Lung (tissue), 12 donors: Measurements from ENCODE around the gene SLC16A4. TPM values are rescaled to one million over a fixed set of nuclear protein-coding genes. Genes with fewer than 3 reads are reported as not detected.
A peak's percentile ranks its signal among the peaks of the same experiment; 100 is the strongest.

Experiments used
- ATAC-seq: fragments of 200-7000 bp; cut with Tn5 transposase; one replicate; pipeline ENCODE4 v1.9.1; 2020; ENCODE audit warnings: moderate number of reproducible peaks; ENCODE audit not compliant: insufficient read depth, low FRiP score
- DNase-seq, 3 donors: peaks; one replicate each; pipeline ENCODE4 v3.0.0-alpha.2; 2013 to 2017
- H3K27ac ChIP-seq, 2 donors: one replicate each; pipeline ENCODE4 v1.5.1; 2013; ENCODE audit warnings: mild to moderate bottlenecking in 2 of 2, moderate library complexity in 2 of 2, control low read depth in 1 of 2, inconsistent platforms in 1 of 2, low read depth in 1 of 2, low read length in 1 of 2
- H3K27me3 ChIP-seq, 3 donors: one replicate each; pipeline ENCODE4 v1.5.1; 2013; ENCODE audit warnings: low read length in 2 of 3; ENCODE audit not compliant: control insufficient read depth in 3 of 3, insufficient read depth in 3 of 3
- H3K36me3 ChIP-seq, 4 donors: one replicate each; pipeline ENCODE4 v1.5.1; 2013; ENCODE audit warnings: low read length in 4 of 4, mild to moderate bottlenecking in 1 of 4, moderate library complexity in 1 of 4; ENCODE audit not compliant: control insufficient read depth in 4 of 4, insufficient read depth in 4 of 4
- H3K4me1 ChIP-seq, 5 donors: one replicate each; pipeline ENCODE4 v1.5.1; 2013; ENCODE audit warnings: low read length in 5 of 5, mild to moderate bottlenecking in 2 of 5, moderate library complexity in 1 of 5; ENCODE audit not compliant: control insufficient read depth in 5 of 5, insufficient read depth in 5 of 5
- H3K4me3 ChIP-seq: one replicate; pipeline ENCODE4 v1.5.1; 2013; ENCODE audit warnings: mild to moderate bottlenecking, control low read depth, moderate library complexity
- H3K9ac ChIP-seq, 2 donors: one replicate each; pipeline ENCODE4 v1.5.1; 2013; ENCODE audit warnings: low read length in 2 of 2, control low read depth in 1 of 2; ENCODE audit not compliant: insufficient read depth in 1 of 2
- H3K9me3 ChIP-seq, 4 donors: one replicate each; pipeline ENCODE4 v1.5.1; 2013; ENCODE audit warnings: low read length in 3 of 4, mild to moderate bottlenecking in 1 of 4, moderate library complexity in 1 of 4; ENCODE audit not compliant: control insufficient read depth in 4 of 4, insufficient read depth in 3 of 4
- WGBS, 2 donors: extraction: QIAGEN DNeasy Blood & Tissue Kit; methylation state at CpG; one replicate each; pipeline ENCODE4 v1.1.7; 2013; 5-methylcytosine and 5-hydroxymethylcytosine counted together
- polyA plus RNA-seq, 2 donors: library from polyadenylated mRNA; stranded (reverse); fragments of 200-250 nt; gene quantifications; one replicate each; pipeline ENCODE4 v1.2.1, GENCODE V29; 2013
- total RNA-seq, 2 donors: library from RNA; depleted of rRNA in 1 of 2; stranded (reverse); fragments of >200 nt in 1 of 2; gene quantifications; one replicate each; pipeline ENCODE4 v1.2.1, GENCODE V29; 2014 to 2021
- TF ChIP-seq, protein P1 (sequence below): IDR thresholded peaks from 2 replicates; pipeline ENCODE4 v1.5.1; 2012; ENCODE audit warnings: mild to moderate bottlenecking; ENCODE audit errors: control extremely low read depth, extremely low read depth
- donor health status: control.
- donor health status: control.
- donor health status: Bipolar disorder and iron deficiency.
- donor health status: healthy.
- donor health status: DM: yes; HTN: yes; CAD: no.

The SLC16A4 gene
- total and polyA plus RNA-seq, 4 donors = 4.6 to 12.0 (median 7.7) TPM

DNA sequence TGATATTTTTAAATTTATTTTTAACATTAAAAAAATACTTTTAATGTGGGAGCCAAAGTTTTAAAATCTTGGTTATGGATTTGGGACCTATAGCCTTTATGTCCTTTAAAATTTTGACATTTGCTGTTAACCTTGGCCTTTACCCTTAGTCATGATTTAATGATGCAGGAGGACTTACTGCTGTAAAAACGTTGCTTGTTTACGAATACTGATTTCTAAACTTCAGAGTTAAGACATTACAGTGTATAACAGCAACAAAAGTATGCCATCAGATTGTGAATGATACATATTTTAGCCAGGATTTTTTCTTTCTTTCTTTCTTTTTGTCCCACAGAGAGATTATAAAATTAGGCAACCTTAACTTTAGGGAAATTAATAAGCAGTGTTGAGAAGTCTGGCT lies 42.8 kb downstream of the SLC16A4 start:
- 44 to 59% methylated on average over 2 of the region's 2 CpGs for WGBS, 2 donors
- TF ChIP-seq, protein P1, sequence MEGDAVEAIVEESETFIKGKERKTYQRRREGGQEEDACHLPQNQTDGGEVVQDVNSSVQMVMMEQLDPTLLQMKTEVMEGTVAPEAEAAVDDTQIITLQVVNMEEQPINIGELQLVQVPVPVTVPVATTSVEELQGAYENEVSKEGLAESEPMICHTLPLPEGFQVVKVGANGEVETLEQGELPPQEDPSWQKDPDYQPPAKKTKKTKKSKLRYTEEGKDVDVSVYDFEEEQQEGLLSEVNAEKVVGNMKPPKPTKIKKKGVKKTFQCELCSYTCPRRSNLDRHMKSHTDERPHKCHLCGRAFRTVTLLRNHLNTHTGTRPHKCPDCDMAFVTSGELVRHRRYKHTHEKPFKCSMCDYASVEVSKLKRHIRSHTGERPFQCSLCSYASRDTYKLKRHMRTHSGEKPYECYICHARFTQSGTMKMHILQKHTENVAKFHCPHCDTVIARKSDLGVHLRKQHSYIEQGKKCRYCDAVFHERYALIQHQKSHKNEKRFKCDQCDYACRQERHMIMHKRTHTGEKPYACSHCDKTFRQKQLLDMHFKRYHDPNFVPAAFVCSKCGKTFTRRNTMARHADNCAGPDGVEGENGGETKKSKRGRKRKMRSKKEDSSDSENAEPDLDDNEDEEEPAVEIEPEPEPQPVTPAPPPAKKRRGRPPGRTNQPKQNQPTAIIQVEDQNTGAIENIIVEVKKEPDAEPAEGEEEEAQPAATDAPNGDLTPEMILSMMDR = no peak
- no peak for ATAC-seq
- Histone ChIP-seq H3K27me3 (no peaks in the 10 kb centered on the region), H3K4me3 (no peak overlapping the region), H3K9me3 (no peaks in the 10 kb centered on the region), H3K27ac (no peak overlapping the region), H3K9ac (peak overlapping the region in 1 of 2 donors; percentile 66), H3K4me1 (peaks cover 5 to 57% (median 12%) of the 10 kb centered on the region in 5 donors), H3K36me3 (peaks cover 5 to 21% (median 9%) of the 10 kb centered on the region in 4 donors)
- no peak for DNase-seq

DNA sequence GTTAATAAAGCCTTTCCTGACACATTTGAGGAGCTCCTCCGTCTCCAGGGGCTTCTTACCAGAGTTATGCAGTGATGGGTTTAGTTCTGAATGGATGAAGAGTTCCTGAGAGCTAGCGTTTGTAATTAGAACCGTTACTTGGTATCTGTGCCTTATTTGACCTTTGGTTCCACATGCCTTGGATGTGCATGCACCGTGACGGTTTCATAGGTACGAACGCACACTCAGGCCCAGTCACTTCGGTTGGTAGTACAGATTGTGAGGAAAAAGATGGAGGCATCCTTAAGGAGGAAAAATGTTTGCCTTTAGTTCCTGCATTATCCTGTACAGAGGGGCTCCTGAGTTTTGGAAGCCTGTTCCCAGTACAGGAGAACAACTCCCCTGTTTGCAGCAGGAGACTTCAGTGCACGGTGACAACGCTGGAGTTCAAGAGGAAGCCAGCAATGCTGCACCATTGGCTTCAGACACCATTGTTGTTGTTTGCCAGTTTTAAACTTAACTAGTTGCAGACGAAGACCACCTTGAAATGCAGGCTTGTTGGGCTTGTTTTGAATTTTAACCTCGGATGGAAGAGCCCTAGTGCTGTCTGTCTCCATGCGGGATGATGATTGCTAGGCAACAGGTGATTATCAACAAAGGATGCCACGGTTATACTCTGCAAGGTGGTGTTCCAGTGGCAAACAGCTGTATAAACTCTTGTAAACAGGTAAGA lies 43.5 kb downstream of the SLC16A4 start:
- no peak overlapping the region for H3K4me3 ChIP-seq
- H3K4me1 ChIP-seq = peaks cover 5 to 64% (median 12%) of the 10 kb centered on the region in 5 donors
- no peaks in the 10 kb centered on the region for H3K27me3 ChIP-seq
- H3K27ac ChIP-seq = no peak overlapping the region
- H3K36me3 ChIP-seq = peaks cover 5 to 20% (median 9%) of the 10 kb centered on the region in 4 donors
- ATAC-seq = no peak
- H3K9ac ChIP-seq = no peak overlapping the region
- TF ChIP-seq, protein P1 = no peak
- WGBS, 2 donors = 80 to 85% methylated on average over 14 of the region's 14 CpGs
- DNase-seq = no peak
- H3K9me3 ChIP-seq = no peaks in the 10 kb centered on the region

DNA sequence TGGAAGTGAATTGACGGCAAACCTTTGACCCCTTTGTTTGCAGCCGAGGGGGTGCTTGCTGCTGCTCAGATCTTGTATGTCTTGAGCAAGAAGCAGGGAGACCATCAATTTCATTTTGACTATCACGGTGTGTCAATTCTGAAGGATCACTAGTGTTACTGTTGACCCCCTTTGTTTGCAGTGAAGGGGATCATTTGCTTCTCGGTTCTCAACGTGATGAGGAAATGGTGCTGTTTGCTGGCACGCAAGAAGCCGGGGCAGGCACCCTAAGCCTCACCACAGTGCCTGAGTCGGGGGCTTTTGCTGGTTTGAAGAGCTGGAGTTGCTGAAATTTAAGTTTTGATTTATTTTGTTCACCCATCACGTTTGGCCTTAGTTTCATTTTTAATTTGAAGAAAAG lies 44.1 kb downstream of the SLC16A4 start:
- DNase-seq (no peak), ATAC-seq (no peak)
- no peak overlapping the region for H3K9ac ChIP-seq
- H3K9me3 ChIP-seq = no peaks in the 10 kb centered on the region
- H3K4me3 ChIP-seq = no peak overlapping the region
- peaks cover 5 to 24% (median 14%) of the 10 kb centered on the region in 4 donors for H3K36me3 ChIP-seq
- H3K27me3 ChIP-seq = no peaks in the 10 kb centered on the region
- 73 to 79% methylated on average over 9 of the region's 9 CpGs for WGBS, 2 donors
- TF ChIP-seq, protein P1 = no peak
- H3K27ac ChIP-seq = no peak overlapping the region
- peaks cover 7 to 70% (median 17%) of the 10 kb centered on the region in 5 donors for H3K4me1 ChIP-seq

DNA sequence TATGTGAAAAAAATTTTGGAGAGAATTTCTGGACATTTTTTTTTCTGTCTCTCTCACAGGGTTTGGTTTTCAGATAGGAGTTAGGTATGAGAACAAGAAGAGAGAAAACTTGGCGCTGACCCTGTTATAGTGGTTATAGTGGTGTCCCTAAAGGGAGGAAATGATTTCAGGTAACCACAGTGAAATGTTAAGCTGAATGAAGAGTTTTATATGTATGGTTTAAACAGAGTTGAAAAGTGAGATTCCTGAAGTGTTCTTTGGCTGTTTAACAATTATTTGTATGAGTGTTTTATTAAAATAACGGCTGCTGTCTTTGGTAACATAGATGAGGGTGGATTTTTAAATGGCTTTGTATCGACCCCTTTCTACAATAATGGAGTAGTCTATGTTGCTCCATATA lies 45.3 kb downstream of the SLC16A4 start:
- H3K4me3 ChIP-seq = no peak overlapping the region
- TF ChIP-seq, protein P1 = no peak
- no peak overlapping the region for H3K9ac ChIP-seq
- peaks cover 3 to 31% (median 22%) of the 10 kb centered on the region in 4 donors for H3K36me3 ChIP-seq
- H3K27ac ChIP-seq = no peak overlapping the region
- no peak for ATAC-seq
- DNase-seq = no peak
- WGBS, 2 donors = 65 to 74% methylated on average over 3 of the region's 3 CpGs
- no peaks in the 10 kb centered on the region for H3K9me3 ChIP-seq
- no peaks in the 10 kb centered on the region for H3K27me3 ChIP-seq
- peaks cover 12 to 80% (median 22%) of the 10 kb centered on the region in 5 donors for H3K4me1 ChIP-seq
